A549 treated with GW870086 at 1 μM for 4 hours (cell line): ENCODE measurements around the gene IGSF22. TPM values are rescaled to one million over a fixed set of nuclear protein-coding genes. Genes with fewer than 3 reads are reported as not detected.

Experiments
- total RNA-seq: library from RNA; stranded (reverse); fragments of 200-300 nt; extraction: Qiagen RNA extraction; gene quantifications from 5 replicates; pipeline ENCODE4 v1.2.3, GENCODE V29; 2022; ENCODE audit warnings: low read depth

Gene IGSF22
- total RNA-seq = not detected in 5 replicates

GRCh38 chr11:18726040-18726439 lies at the start of gene IGSF22:
IGSF22 (minus strand) TSS chr11:18726188; CDS start chr11:18724236, 1,952 bp downstream.

GRCh38 chr11:18698341-18699268 lies 27.4 kb downstream of the IGSF22 start, which contains the start of gene TMEM86A:
TMEM86A (plus strand) TSS chr11:18698779; CDS start chr11:18698887, 108 bp downstream.

Other genes with a start within 250 kb of the IGSF22 start
- gene TSG101, start 199.2 kb downstream of the IGSF22 start, total RNA-seq = 85.9 to 109 TPM (median 98.0 TPM) in 5 replicates
- 16.6 to 23.3 TPM (median 20.7 TPM) in 5 replicates for gene UEVLD, start 137.5 kb downstream of the IGSF22 start, total RNA-seq
- gene MISFA, start 126.4 kb downstream of the IGSF22 start, total RNA-seq = 1.9 to 2.7 TPM (median 2.2 TPM) in 5 replicates
- gene SPTY2D1, start 91.8 kb downstream of the IGSF22 start, total RNA-seq = 13.5 to 20.4 TPM (median 18.4 TPM) in 5 replicates
- gene TMEM86A, start 27.4 kb downstream of the IGSF22 start, total RNA-seq = 0.19 to 0.36 TPM (median 0.23 TPM) in 5 replicates
- gene PTPN5, start 65.6 kb upstream of the IGSF22 start, total RNA-seq = 0.17 TPM in 1 of 5 replicates, not detected in the others
- gene MRGPRX1, start 213.2 kb upstream of the IGSF22 start, total RNA-seq = not detected in 5 replicates